ENCODE results near the gene SEPTIN8. TPM values are rescaled to one million over a fixed set of nuclear protein-coding genes. Genes with fewer than 3 reads are reported as not detected.

The SEPTIN8 gene
- total RNA-seq, 1 donor from 2014 or later: 97.5 TPM

GRCh38 chr5:132734687-132735086 lies 42.4 kb downstream of the SEPTIN8 start:
- Mint-ChIP-seq H3K36me3 (ENCODE audit: low read depth, unreplicated experiment) (peaks cover 3% of the 10 kb centered on the region), H3K27me3 (ENCODE audit: low read depth, unreplicated experiment) (no peaks in the 10 kb centered on the region), H3K9me3 (ENCODE audit: unreplicated experiment) (no peaks in the 10 kb centered on the region), H3K27ac (ENCODE audit: unreplicated experiment) (no peak overlapping the region), H3K4me1 (ENCODE audit: low read depth, unreplicated experiment) (peaks cover 13% of the 10 kb centered on the region), H3K4me3 (ENCODE audit: unreplicated experiment) (peak overlapping the region; percentile 18)
- H3K4me1 ChIP-seq (ENCODE audit: insufficient read depth, low read length): peaks cover 10% of the 10 kb centered on the region
- FAIRE-seq (no peak), DNase-seq (ENCODE audit: low read depth) (no peak)
- no peaks in the 10 kb centered on the region for H3K27me3 ChIP-seq (ENCODE audit: insufficient read depth, low read length)
- H3K9ac ChIP-seq (ENCODE audit: low read length): no peak overlapping the region
- no peak overlapping the region for H3K4me3 ChIP-seq (ENCODE audit: insufficient read depth, low read depth, low read length)
- peaks cover 9% of the 10 kb centered on the region for H4K20me1 ChIP-seq (ENCODE audit: insufficient read depth, low read length)
- no peak overlapping the region for H2AFZ ChIP-seq (ENCODE audit: low read depth, low read length)
- no peaks in the 10 kb centered on the region for H3K9me3 ChIP-seq (ENCODE audit: insufficient read depth, low read depth, low read length)
- peaks cover 3% of the 10 kb centered on the region for H3K36me3 ChIP-seq (ENCODE audit: insufficient read depth, low read length)
- H3K4me2 ChIP-seq (ENCODE audit: low read length): no peak overlapping the region
- peaks cover 24% of the 10 kb centered on the region for H3K79me2 ChIP-seq (ENCODE audit: insufficient read depth, low read length)
- TF ChIP-seq CTCF (IDR thresholded peaks at IDR 0.05; ENCODE audit: insufficient read depth, low read depth, low read length) (no peak), EZH2 (IDR thresholded peaks at IDR 0.05; ENCODE audit: insufficient read depth, low read length) (no peak)
- no peak overlapping the region for H3K27ac ChIP-seq (ENCODE audit: low read depth, low read length)

DNA sequence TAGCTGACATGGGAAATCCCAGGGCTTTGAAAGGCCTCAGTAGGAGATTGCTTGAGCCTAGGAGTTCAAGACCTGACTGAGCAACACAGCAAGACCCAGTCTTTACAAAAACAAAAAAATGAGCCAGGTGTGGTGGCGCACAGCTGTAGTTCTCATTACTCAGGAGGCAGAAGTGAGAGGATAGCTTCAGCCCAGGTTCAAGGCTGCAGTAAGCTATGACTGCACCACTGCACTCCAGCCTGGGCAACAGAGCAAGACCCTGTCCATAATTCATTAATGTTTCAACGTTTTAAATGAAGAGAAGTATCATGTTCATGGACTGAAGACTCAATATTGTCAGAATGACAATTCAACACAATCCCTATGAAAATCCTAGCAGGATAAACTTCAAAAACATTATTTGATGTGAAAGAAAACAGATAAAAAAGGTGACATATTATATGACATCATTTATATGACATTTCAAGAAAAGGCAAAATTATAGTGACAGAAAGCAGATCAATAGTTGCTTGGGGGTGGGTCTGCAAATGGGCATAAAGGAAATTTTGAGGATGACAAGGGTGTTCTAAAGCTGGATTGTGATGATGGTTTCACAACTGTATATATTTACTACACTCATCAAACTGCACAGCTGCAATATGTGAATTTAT lies 43.4 kb downstream of the SEPTIN8 start:
- TF ChIP-seq EZH2 (IDR thresholded peaks at IDR 0.05; ENCODE audit: insufficient read depth, low read length): no peak
- TF ChIP-seq CTCF (IDR thresholded peaks at IDR 0.05; ENCODE audit: insufficient read depth, low read depth, low read length): no peak
- Mint-ChIP-seq H3K27me3 (ENCODE audit: low read depth, unreplicated experiment) (no peaks in the 10 kb centered on the region), H3K27ac (ENCODE audit: unreplicated experiment) (no peak overlapping the region), H3K36me3 (ENCODE audit: low read depth, unreplicated experiment) (peaks cover 3% of the 10 kb centered on the region), H3K4me1 (ENCODE audit: low read depth, unreplicated experiment) (peaks cover 13% of the 10 kb centered on the region), H3K4me3 (ENCODE audit: unreplicated experiment) (no peak overlapping the region), H3K9me3 (ENCODE audit: unreplicated experiment) (no peaks in the 10 kb centered on the region)
- no peak for DNase-seq (ENCODE audit: low read depth)
- Histone ChIP-seq H2AFZ (ENCODE audit: low read depth, low read length) (no peak overlapping the region), H3K36me3 (ENCODE audit: insufficient read depth, low read length) (peaks cover 3% of the 10 kb centered on the region), H3K4me1 (ENCODE audit: insufficient read depth, low read length) (peaks cover 10% of the 10 kb centered on the region), H3K9ac (ENCODE audit: low read length) (no peak overlapping the region), H3K27ac (ENCODE audit: low read depth, low read length) (no peak overlapping the region), H3K9me3 (ENCODE audit: insufficient read depth, low read depth, low read length) (no peaks in the 10 kb centered on the region), H4K20me1 (ENCODE audit: insufficient read depth, low read length) (peaks cover 9% of the 10 kb centered on the region), H3K27me3 (ENCODE audit: insufficient read depth, low read length) (no peaks in the 10 kb centered on the region), H3K79me2 (ENCODE audit: insufficient read depth, low read length) (peaks cover 24% of the 10 kb centered on the region), H3K4me3 (ENCODE audit: insufficient read depth, low read depth, low read length) (no peak overlapping the region), H3K4me2 (ENCODE audit: low read length) (no peak overlapping the region)
- FAIRE-seq: no peak

GRCh38 chr5:132729896-132730295 lies 47.1 kb downstream of the SEPTIN8 start:
- no peak overlapping the region for H2AFZ ChIP-seq (ENCODE audit: low read depth, low read length)

More at GRCh38 chr5:132729896-132730295, 47.1 kb downstream of the SEPTIN8 start:
- Histone ChIP-seq H3K4me3 (ENCODE audit: insufficient read depth, low read depth, low read length) (no peak overlapping the region), H3K9me3 (ENCODE audit: insufficient read depth, low read depth, low read length) (no peaks in the 10 kb centered on the region), H3K4me1 (ENCODE audit: insufficient read depth, low read length) (no peaks in the 10 kb centered on the region), H3K36me3 (ENCODE audit: insufficient read depth, low read length) (peaks cover 6% of the 10 kb centered on the region), H3K79me2 (ENCODE audit: insufficient read depth, low read length) (peaks cover 5% of the 10 kb centered on the region), H3K9ac (ENCODE audit: low read length) (no peak overlapping the region), H3K27ac (ENCODE audit: low read depth, low read length) (no peak overlapping the region), H4K20me1 (ENCODE audit: insufficient read depth, low read length) (peaks cover 6% of the 10 kb centered on the region), H3K4me2 (ENCODE audit: low read length) (no peak overlapping the region), H3K27me3 (ENCODE audit: insufficient read depth, low read length) (no peaks in the 10 kb centered on the region)
- H3K36me3 Mint-ChIP-seq (ENCODE audit: low read depth, unreplicated experiment): peaks cover 3% of the 10 kb centered on the region
- TF ChIP-seq EZH2 (IDR thresholded peaks at IDR 0.05; ENCODE audit: insufficient read depth, low read length) (no peak), CTCF (IDR thresholded peaks at IDR 0.05; ENCODE audit: insufficient read depth, low read depth, low read length) (no peak)
- H3K27ac Mint-ChIP-seq (ENCODE audit: unreplicated experiment): no peak overlapping the region
- no peak for DNase-seq (ENCODE audit: low read depth)
- H3K9me3 Mint-ChIP-seq (ENCODE audit: unreplicated experiment): no peaks in the 10 kb centered on the region
- no peak overlapping the region for H3K4me3 Mint-ChIP-seq (ENCODE audit: unreplicated experiment)
- H3K27me3 Mint-ChIP-seq (ENCODE audit: low read depth, unreplicated experiment): no peaks in the 10 kb centered on the region
- no peaks in the 10 kb centered on the region for H3K4me1 Mint-ChIP-seq (ENCODE audit: low read depth, unreplicated experiment)
- FAIRE-seq: no peak
